ENCODE data around the gene SEMA4D. TPM values are rescaled to one million over a fixed set of nuclear protein-coding genes. Genes with fewer than 3 reads are reported as not detected.
"Not testable (repeated sequence)": the region's sequence is repeated elsewhere in the genome, so short reads cannot be mapped to it uniquely, and the experiment has no call there.

SEMA4D gene
- total and polyA plus RNA-seq, 2 donors from 2014 or later: 18.9 to 147 TPM

DNA sequence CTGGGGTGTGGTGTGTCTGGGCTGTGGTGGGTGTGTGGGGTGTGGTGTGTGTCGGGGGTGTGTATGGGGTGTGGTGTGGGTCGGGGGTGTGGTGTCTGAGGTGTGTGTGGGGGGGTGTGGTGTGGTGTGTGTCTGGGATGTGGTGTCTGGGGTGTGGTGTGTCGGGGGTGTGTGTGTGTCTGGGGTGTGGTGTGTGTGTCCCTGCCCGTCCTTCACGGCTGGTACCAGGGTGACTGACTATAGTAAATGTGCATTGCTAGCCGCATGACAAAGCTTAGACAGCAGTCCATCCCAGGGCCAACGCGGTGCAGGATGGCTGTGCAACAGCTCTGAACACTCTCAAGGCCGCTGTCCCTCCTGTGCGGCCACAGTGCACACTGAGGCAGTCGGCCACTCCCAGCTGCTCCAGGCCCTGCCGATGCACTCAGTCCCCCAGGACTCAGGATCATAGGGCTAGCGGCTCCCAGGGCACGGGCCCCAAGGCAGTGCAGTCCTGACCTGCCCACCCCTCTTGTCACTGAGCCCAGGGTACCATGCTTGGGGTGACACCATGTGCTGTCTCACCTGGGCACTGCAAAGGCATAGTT, 125.6 kb downstream of the SEMA4D start:
- DNase-seq (no peak), FAIRE-seq (no peak)
- Histone ChIP-seq H3K27ac (ENCODE audit: low read depth in 2 of 2, low read length in 2 of 2) (no peak overlapping the region), H3K4me1 (ENCODE audit: control insufficient read depth in 2 of 3, insufficient read depth in 2 of 3, low read depth in 1 of 3, low read length in 3 of 3) (peaks cover 0 to 4% (median 0%) of the 10 kb centered on the region in 3 donors), H3K4me3 (ENCODE audit: low read length in 3 of 3) (no peak overlapping the region), H3K9me3 (ENCODE audit: control insufficient read depth in 2 of 3, insufficient read depth in 1 of 3, low read length in 3 of 3) (no peaks in the 10 kb centered on the region), H3K36me3 (ENCODE audit: control insufficient read depth in 2 of 3, insufficient read depth in 3 of 3, low read length in 3 of 3) (peaks cover 0 to 6% (median 0%) of the 10 kb centered on the region in 3 donors), H3K9ac (ENCODE audit: low read length in 3 of 3) (no peak overlapping the region), H3K27me3 (ENCODE audit: control insufficient read depth, insufficient read depth, low read length) (no peaks in the 10 kb centered on the region)
- intact Hi-C loops (cut with DNase I): no loop called here
- TF ChIP-seq, protein P1, sequence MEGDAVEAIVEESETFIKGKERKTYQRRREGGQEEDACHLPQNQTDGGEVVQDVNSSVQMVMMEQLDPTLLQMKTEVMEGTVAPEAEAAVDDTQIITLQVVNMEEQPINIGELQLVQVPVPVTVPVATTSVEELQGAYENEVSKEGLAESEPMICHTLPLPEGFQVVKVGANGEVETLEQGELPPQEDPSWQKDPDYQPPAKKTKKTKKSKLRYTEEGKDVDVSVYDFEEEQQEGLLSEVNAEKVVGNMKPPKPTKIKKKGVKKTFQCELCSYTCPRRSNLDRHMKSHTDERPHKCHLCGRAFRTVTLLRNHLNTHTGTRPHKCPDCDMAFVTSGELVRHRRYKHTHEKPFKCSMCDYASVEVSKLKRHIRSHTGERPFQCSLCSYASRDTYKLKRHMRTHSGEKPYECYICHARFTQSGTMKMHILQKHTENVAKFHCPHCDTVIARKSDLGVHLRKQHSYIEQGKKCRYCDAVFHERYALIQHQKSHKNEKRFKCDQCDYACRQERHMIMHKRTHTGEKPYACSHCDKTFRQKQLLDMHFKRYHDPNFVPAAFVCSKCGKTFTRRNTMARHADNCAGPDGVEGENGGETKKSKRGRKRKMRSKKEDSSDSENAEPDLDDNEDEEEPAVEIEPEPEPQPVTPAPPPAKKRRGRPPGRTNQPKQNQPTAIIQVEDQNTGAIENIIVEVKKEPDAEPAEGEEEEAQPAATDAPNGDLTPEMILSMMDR (IDR thresholded peaks at IDR 0.05; ENCODE audit: borderline replicate concordance, extremely low read depth, insufficient read depth): no peak

DNA sequence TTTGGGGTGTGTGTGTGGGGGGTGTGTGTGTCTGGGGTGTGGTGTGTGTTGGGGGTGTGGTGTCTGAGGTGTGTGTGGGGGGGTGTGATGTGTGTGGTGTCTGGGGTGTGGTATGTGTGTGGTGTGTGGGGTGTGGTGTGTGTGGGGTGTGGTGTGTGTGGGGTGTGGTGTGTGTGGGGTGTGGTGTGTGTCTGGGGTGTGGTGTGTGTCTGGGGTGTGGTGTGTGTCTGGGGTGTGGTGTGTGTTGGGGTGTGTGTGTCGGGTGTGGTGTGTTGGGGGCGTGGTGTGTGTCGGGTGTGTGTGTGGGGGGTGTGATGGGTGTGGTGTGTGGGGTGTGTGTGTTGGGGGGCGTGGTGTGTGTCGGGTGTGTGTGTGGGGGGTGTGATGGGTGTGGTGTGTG, 126.1 kb downstream of the SEMA4D start:
- intact Hi-C loops (cut with DNase I); H3K9ac ChIP-seq (ENCODE audit: low read length in 3 of 3); FAIRE-seq; H3K4me1 ChIP-seq (ENCODE audit: control insufficient read depth in 2 of 3, insufficient read depth in 2 of 3, low read depth in 1 of 3, low read length in 3 of 3); H3K4me3 ChIP-seq (ENCODE audit: low read length in 3 of 3); H3K9me3 ChIP-seq (ENCODE audit: control insufficient read depth in 2 of 3, insufficient read depth in 1 of 3, low read length in 3 of 3); H3K27me3 ChIP-seq (ENCODE audit: control insufficient read depth, insufficient read depth, low read length); H3K36me3 ChIP-seq (ENCODE audit: control insufficient read depth in 2 of 3, insufficient read depth in 3 of 3, low read length in 3 of 3); DNase-seq; H3K27ac ChIP-seq (ENCODE audit: low read depth in 2 of 2, low read length in 2 of 2): not testable (repeated sequence)

DNA sequence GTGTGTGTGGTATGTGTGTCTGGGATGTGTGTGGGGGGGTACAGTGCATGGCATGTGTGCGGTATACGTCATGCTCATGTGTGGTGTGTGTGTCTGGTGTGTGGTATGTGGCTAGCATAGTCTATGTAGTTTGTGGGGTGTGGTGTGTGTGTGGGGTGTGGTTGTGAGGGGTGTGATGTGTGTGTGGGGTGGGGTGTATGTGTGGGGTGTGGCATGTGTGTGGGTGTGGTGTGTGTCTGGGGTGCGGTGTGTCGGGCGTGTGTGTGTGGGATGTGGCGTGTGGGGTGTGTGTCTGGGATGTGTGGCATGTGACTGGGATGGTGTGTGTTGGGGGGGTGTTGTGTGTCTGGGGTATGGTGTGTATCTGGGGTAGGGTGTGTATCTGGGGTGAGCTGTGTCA, 127.3 kb downstream of the SEMA4D start:
- intact Hi-C loops (cut with DNase I): no loop called here
- H3K27ac ChIP-seq (ENCODE audit: low read depth in 2 of 2, low read length in 2 of 2): no peak overlapping the region
- H3K9ac ChIP-seq (ENCODE audit: low read length in 3 of 3): no peak overlapping the region
- FAIRE-seq (no peak), DNase-seq (no peak)
- TF ChIP-seq, protein P1 (IDR thresholded peaks at IDR 0.05; ENCODE audit: borderline replicate concordance, extremely low read depth, insufficient read depth): no peak
- no peaks in the 10 kb centered on the region for H3K36me3 ChIP-seq (ENCODE audit: control insufficient read depth in 2 of 3, insufficient read depth in 3 of 3, low read length in 3 of 3)
- no peak overlapping the region for H3K4me3 ChIP-seq (ENCODE audit: low read length in 3 of 3)
- no peaks in the 10 kb centered on the region for H3K27me3 ChIP-seq (ENCODE audit: control insufficient read depth, insufficient read depth, low read length)
- H3K9me3 ChIP-seq (ENCODE audit: control insufficient read depth in 2 of 3, insufficient read depth in 1 of 3, low read length in 3 of 3): no peaks in the 10 kb centered on the region
- H3K4me1 ChIP-seq (ENCODE audit: control insufficient read depth in 2 of 3, insufficient read depth in 2 of 3, low read depth in 1 of 3, low read length in 3 of 3): peaks cover 0 to 4% (median 0%) of the 10 kb centered on the region in 3 donors

DNA sequence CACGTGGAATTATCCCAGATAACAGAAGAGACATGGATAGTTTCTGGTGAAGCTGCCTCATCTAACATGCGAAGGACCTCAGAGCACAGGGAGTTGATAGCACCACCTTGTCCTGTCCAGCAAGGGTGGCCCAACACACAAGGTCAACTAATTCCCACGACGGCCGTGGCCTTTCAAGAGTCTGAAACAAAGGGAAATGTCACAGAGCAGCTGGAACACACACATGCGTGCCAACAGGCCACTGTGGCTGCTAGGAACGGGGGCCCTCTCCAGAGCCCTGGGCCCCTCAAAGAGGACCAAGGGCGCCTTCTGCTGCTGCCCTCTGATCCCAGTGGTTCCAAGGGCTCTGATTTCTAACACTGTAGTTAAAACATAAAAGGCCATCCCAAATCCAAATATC, 128.9 kb downstream of the SEMA4D start:
- no peaks in the 10 kb centered on the region for H3K27me3 ChIP-seq (ENCODE audit: control insufficient read depth, insufficient read depth, low read length)
- H3K36me3 ChIP-seq (ENCODE audit: control insufficient read depth in 2 of 3, insufficient read depth in 3 of 3, low read length in 3 of 3): no peaks in the 10 kb centered on the region
- no peak overlapping the region for H3K27ac ChIP-seq (ENCODE audit: low read depth in 2 of 2, low read length in 2 of 2)
- TF ChIP-seq, protein P1 (IDR thresholded peaks at IDR 0.05; ENCODE audit: borderline replicate concordance, extremely low read depth, insufficient read depth): no peak
- H3K4me1 ChIP-seq (ENCODE audit: control insufficient read depth in 2 of 3, insufficient read depth in 2 of 3, low read depth in 1 of 3, low read length in 3 of 3): no peaks in the 10 kb centered on the region
- H3K4me3 ChIP-seq (ENCODE audit: low read length in 3 of 3): no peak overlapping the region
- FAIRE-seq (no peak), DNase-seq (peak in 1 of 5 donors; percentile 28)
- no peaks in the 10 kb centered on the region for H3K9me3 ChIP-seq (ENCODE audit: control insufficient read depth in 2 of 3, insufficient read depth in 1 of 3, low read length in 3 of 3)
- H3K9ac ChIP-seq (ENCODE audit: low read length in 3 of 3): no peak overlapping the region
- intact Hi-C loops (cut with DNase I): no loop called here

Measured in kidney (tissue), 14 donors.